Mesodermal cell (in vitro differentiated cells): ENCODE results near the gene RRBP1.

Experiments used
- H3K27ac ChIP-seq: 2 replicates; pipeline ENCODE4 v1.7.0; 2013; ENCODE audit warnings: mild to moderate bottlenecking, low read depth, low read length, moderate library complexity; ENCODE audit not compliant: severe bottlenecking
- H3K36me3 ChIP-seq: 2 replicates; pipeline ENCODE4 v1.7.1; 2013; ENCODE audit warnings: mild to moderate bottlenecking, low read length, moderate library complexity; ENCODE audit not compliant: control insufficient read depth, insufficient read depth
- H3K4me1 ChIP-seq: one replicate; pipeline ENCODE4 v1.7.1; 2013; ENCODE audit warnings: mild to moderate bottlenecking, low read length; ENCODE audit not compliant: insufficient read depth, control insufficient read depth, poor library complexity, severe bottlenecking
- H3K4me3 ChIP-seq: 2 replicates; pipeline ENCODE4 v1.7.0; 2013; ENCODE audit warnings: low read length, control low read depth, mild to moderate bottlenecking; ENCODE audit not compliant: insufficient read depth, poor library complexity, severe bottlenecking; ENCODE audit errors: extremely low read depth
- H3K9me3 ChIP-seq: 2 replicates; pipeline ENCODE4 v1.7.1; 2013; ENCODE audit warnings: mild to moderate bottlenecking, low read length, moderate library complexity; ENCODE audit not compliant: control insufficient read depth
- WGBS, 2 experiments: methylation state at CpG; one replicate each; pipeline ENCODE4 v1.1.5; 2013; ENCODE audit warnings: missing lambda C conversion rate in 2 of 2; ENCODE audit not compliant: insufficient coverage in 2 of 2; 5-methylcytosine and 5-hydroxymethylcytosine counted together

RRBP1 gene

DNA sequence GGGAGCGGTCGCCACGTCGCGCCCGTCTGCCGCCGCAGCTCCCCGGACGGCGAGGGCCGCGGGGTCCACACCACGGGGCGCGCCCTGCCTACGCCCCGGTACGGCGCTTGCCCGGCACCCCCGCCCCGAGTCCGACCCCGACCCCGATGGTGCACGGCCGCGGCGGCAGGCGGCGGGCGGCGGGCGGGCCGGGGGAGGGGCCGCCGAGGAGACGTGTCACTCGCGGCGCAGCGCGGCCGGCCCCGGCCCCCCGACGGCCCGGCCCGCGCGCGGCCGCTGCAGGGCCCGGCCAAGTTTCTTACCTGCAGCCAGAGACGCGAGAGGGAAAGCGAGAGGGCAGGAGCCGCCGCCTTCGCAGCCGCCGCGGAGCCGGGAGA is 328 bp downstream of the RRBP1 start:
- peak overlapping the region; percentile 61 for H3K4me3 ChIP-seq
- H3K9me3 ChIP-seq: no peaks in the 10 kb centered on the region
- peak overlapping the region; percentile 94 for H3K27ac ChIP-seq
- H3K4me1 ChIP-seq: peaks cover 17% of the 10 kb centered on the region
- peaks cover 36% of the 10 kb centered on the region for H3K36me3 ChIP-seq
- 0% methylated on average over 22 to 30 of the region's 65 CpGs for WGBS, 2 experiments

DNA sequence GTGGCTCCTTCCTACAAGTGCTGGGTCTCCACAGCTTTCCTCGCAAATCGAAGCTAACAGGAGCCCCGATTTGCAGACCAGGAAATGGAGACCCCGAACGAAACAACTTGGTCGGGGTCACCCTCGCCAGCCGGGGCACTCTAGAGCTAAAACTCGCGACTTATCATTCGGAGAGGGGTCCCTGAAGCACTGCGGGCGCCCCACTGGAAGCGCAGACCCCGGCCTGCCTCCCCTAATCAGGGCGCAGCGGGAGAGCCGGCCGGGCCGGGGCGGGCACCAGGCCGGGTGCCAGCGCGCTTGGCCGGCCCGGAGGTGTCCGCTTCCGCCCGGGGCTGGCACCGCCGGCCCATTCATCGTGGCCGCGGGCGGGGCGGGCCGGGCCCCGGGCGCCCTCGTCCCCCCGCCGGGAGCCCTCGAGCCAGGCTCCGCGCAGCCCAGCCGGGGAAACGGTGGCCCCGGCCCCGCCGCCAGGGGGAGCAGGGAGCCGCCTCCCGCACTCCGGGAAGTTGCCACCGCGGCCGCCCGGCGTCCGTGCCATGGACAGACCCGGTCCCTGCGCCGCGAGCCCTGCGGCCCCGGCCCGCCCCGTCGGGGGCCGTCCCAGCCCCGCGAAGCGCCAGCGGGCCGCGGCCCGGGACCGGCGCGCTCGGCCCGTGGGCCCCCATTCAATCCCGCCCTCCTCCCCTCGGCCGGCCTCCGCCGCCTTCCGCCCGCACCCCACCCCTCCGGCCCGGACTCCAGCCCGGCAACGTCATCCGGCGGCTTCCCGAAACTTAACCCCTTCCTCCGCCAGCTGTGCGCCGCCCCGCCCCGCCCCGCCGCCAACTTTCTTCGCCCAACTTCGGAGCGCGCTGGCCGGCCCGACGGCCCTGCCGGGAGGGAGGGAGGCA is 961 bp downstream of the RRBP1 start:
- no peaks in the 10 kb centered on the region for H3K9me3 ChIP-seq
- H3K36me3 ChIP-seq: peaks cover 42% of the 10 kb centered on the region
- WGBS, 2 experiments: 0 to 1% methylated on average over 54 to 78 of the region's 110 CpGs
- H3K4me3 ChIP-seq: peak overlapping the region; percentile 62
- H3K4me1 ChIP-seq: peaks cover 17% of the 10 kb centered on the region
- H3K27ac ChIP-seq: peak overlapping the region; percentile 94

DNA sequence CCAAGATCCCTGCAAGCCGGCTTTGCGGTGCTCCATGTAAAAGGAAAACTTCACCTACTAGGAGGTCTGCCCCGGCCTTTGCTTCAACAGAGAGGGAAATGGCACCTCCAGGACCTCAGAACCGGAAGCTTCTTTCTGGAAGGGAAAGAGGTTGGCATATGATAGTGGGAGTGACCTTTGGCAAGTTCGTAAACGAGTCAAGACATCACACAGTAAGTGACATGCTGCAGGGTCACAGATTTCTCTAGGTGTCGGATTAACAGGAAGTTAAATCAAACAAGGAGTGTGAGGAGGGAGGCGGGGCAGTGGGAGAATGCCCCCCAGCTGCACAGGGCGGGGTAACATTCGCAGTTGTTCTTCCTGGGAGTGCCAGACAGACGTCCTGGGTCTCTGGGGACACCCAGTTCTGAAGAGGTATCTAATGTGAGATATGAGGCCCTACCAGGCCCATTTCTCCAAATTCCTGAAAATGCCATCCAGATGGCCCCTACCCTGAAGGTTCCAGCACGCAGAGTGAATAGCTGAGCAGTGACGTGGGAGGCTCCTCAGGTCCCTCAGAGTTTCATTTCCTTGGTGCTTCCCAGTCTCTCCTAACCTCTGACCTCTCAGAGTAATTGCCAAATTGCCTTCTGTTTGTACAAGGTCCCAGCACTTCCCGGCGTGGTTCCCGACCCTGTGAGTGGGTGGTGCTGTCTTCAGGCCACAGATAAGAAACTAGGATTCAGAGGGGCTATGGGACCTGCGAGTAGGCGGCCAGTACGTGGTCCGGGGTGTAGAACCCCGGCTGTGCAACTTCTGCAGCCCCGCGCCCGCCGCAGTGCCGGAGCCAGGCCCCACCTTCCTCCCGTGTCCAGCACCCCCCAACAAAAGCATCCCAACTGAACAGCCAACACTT is 1.9 kb downstream of the RRBP1 start:
- Histone ChIP-seq H3K27ac (peak overlapping the region; percentile 83), H3K4me3 (peak overlapping the region; percentile 62), H3K4me1 (peaks cover 17% of the 10 kb centered on the region), H3K36me3 (peaks cover 50% of the 10 kb centered on the region), H3K9me3 (no peaks in the 10 kb centered on the region)
- WGBS, 2 experiments: 12% methylated on average over 12 to 22 of the region's 27 CpGs

DNA sequence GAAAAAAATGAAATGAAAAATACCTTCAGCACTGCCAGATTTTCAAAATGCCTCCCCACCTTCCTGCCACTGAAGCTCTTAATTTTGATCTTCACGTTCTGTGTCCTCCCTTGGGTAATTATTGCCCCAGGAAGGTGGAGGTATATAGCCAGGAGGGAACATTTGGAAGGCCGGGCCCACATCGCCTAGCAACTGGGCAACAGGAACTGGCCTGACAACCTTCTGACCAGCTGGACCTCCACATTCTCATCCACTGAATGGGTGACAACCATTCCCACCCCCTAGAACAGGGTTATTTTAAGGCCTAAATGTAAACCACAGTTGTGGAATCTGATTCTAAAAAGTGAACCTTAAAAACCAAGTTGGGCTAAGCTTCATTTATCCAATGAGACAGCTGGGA is 3.2 kb downstream of the RRBP1 start:
- Histone ChIP-seq H3K36me3 (peaks cover 61% of the 10 kb centered on the region), H3K9me3 (no peaks in the 10 kb centered on the region), H3K4me3 (no peak overlapping the region), H3K27ac (no peak overlapping the region), H3K4me1 (peaks cover 17% of the 10 kb centered on the region)
- WGBS, 2 experiments: 100% methylated on average over 2 of the region's 3 CpGs; no CpG with 5 or more reads in 1 of the 2 experiments

DNA sequence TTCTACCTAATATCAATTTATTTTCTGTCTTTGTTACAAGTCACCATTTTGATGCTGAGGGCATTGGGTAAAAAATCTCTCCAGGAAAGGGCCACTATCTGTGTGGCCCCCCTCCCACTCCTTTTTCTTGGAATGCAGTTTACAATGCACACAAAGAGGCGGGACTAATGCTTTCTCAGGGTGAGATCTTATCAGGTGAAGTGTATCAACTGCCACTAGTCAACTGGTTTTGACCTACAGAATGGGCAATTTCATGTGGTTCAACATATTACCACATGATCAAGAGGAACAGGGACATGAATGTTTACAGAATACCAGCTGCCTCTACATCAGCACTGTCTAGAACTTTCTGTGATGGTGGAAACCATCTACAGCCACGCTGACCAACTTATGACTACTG is 3.7 kb downstream of the RRBP1 start:
- WGBS, 2 experiments: 50 to 100% methylated on average over 1 of the region's 2 CpGs
- H3K9me3 ChIP-seq: no peaks in the 10 kb centered on the region
- no peak overlapping the region for H3K27ac ChIP-seq
- peaks cover 61% of the 10 kb centered on the region for H3K36me3 ChIP-seq
- H3K4me1 ChIP-seq: peaks cover 17% of the 10 kb centered on the region
- H3K4me3 ChIP-seq: no peak overlapping the region

DNA sequence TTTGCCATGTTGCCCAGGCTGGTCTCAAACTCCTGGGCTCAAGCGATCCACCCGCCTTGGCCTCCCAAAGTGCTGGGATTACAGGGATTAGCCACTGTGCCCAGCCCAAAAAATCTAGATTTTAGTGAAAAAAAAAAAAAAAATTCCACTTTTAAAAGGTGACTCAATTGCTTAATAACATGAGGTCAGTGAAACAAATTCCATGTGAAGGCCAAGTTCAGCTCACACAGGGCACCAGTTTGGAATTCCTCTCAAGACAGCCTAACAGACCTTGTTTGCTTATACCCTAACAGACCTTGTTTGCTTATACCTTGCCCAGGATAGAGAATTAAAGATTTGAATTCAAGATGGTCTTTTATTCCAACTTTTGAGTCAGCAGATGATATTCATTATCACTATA is 5.1 kb downstream of the RRBP1 start:
- WGBS, 2 experiments: 90% methylated on average over 2 of the region's 2 CpGs; no CpG with 5 or more reads in 1 of the 2 experiments
- H3K9me3 ChIP-seq: no peaks in the 10 kb centered on the region
- peaks cover 74% of the 10 kb centered on the region for H3K36me3 ChIP-seq
- H3K4me1 ChIP-seq: peaks cover 17% of the 10 kb centered on the region
- H3K27ac ChIP-seq: no peak overlapping the region
- no peak overlapping the region for H3K4me3 ChIP-seq

DNA sequence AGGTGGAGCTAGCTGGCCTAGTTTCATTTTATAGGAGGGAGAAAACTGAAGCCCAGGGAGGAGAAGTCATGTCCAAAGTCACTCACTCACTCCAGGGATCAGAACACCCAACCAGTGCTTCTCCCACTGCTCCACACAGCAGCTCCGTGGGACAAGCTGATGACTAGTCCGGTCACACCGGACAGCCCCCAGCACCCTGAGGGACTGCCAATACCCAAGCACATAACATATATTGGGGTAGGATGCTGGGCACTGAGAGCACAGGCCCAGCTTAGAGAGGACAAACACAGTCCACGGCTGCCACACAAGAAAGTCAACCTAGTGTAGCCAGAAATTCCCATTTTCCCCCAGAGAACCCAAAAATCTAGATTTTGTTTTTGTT is 5.7 kb downstream of the RRBP1 start:
- Histone ChIP-seq H3K27ac (no peak overlapping the region), H3K9me3 (no peaks in the 10 kb centered on the region), H3K36me3 (peaks cover 80% of the 10 kb centered on the region), H3K4me3 (no peak overlapping the region), H3K4me1 (peaks cover 17% of the 10 kb centered on the region)
- 100% methylated on average over 1 of the region's 4 CpGs; no CpG with 5 or more reads in 1 of the 2 experiments for WGBS, 2 experiments

DNA sequence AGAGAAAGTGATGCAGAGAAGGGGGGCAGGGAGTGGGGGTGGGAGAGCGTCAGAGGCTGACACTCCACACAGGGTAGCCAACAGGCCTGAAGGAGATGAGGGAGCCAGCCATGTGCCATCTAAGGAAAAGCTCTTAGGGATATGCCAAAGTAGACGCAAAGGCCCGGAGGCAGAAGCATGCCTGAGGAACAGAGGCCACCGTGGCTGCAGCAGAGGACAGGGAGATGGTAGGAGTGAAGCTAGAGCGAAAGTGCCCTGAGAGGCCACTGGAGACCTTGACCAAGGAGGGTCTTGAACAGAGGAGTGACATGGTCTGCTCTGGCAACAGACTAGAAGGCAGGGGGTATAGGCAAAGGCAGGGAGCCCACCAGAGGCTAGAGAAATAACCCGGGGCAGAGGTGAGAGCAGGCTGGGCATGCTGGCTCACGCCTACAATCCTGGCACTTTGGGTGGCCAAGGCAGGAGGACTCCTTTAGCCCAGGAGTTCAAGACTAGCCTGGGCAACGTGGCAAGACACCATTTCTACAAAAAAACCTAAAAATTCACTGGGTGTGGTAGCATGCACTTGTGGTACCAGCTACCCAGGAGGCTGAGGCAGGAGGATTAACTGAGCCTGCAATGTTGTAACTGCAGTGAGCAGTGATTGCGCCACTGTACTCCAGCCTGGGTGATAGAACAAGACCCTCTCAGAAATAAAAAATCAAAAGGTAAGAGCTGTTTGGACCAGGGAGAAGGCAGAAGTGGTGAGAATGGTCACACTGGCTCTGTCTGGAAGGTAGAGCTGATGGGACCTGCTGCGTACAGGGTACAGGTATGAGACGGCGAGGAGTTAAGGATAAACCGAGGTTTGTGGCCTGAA is 6.3 kb downstream of the RRBP1 start:
- Histone ChIP-seq H3K27ac (no peak overlapping the region), H3K4me3 (no peak overlapping the region), H3K9me3 (no peaks in the 10 kb centered on the region), H3K4me1 (peaks cover 17% of the 10 kb centered on the region), H3K36me3 (peaks cover 84% of the 10 kb centered on the region)
- 89 to 93% methylated on average over 10 of the region's 13 CpGs for WGBS, 2 experiments

DNA sequence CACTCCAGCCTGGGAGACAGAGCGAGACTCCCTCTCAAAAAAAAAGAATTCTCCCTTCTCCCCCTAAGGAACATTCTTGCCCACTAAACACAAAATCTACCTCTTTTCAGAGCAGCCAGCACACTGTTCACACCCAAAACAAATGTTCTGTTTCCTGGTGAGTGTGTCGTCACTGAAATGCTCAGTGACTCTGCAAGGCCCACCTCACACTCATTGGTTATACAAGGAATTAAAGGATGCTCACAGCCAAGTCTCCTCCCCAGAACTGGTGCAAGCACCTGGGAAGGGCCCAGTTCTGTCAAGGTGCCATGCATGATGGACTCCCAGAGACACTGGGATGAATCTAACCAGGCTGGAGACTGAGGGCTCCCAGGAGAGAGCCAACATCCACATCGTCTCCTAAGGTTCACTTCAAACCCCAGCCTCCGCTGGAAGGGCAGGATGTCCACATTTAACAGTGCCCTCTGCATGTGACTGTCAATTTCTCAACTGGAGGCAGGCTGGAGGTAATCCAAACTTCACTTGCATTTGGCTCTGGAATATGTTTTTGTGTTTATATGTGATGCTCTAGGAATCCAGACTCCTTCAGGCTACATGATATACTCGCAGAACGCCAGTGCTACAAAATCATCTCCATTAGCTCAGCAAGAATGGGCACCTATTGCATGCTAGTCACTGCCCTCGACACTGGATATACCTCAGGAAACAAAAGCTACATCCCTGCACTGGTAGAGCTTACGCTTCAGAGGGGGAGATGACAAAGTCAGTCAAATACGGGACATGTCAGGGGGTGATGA is 7.1 kb downstream of the RRBP1 start:
- Histone ChIP-seq H3K9me3 (no peaks in the 10 kb centered on the region), H3K4me3 (no peak overlapping the region), H3K27ac (no peak overlapping the region), H3K36me3 (peaks cover 85% of the 10 kb centered on the region), H3K4me1 (peaks cover 12% of the 10 kb centered on the region)
- 94 to 98% methylated on average over 5 to 8 of the region's 9 CpGs for WGBS, 2 experiments
